Peyer's patch (tissue), 4 donors: Measurements from ENCODE around the gene CEMP1. TPM values are rescaled to one million over a fixed set of nuclear protein-coding genes. Genes with fewer than 3 reads are reported as not detected.

Source experiments
- DNase-seq, 3 donors: peaks; one replicate each; pipeline ENCODE4 v3.0.0-alpha.2; 2017 to 2019
- H3K27ac ChIP-seq, 4 donors: fragments of 200-600 bp; sonication (generic); one replicate each; pipeline ENCODE4 v1.5.1; 2016 to 2019
- H3K27me3 ChIP-seq, 2 donors: fragments of 200-600 bp; sonication (generic); one replicate each; pipeline ENCODE4 v1.5.1; 2019
- H3K36me3 ChIP-seq, 3 donors: fragments of 200-600 bp; sonication (generic); one replicate each; pipeline ENCODE4 v1.5.1; 2016 to 2019
- H3K4me1 ChIP-seq, 4 donors: fragments of 200-600 bp; sonication (generic); one replicate each; pipeline ENCODE4 v1.5.1; 2016 to 2019
- H3K4me3 ChIP-seq, 4 donors: fragments of 200-600 bp; sonication (generic); 1 replicate in 3 of 4; 2 replicates in 1 of 4; pipeline ENCODE4 v1.5.1; 2016 to 2019; ENCODE audit warnings: mild to moderate bottlenecking in 1 of 4
- H3K9me3 ChIP-seq, 4 donors: fragments of 200-600 bp; sonication (generic); one replicate each; pipeline ENCODE4 v1.5.1; 2016 to 2019; ENCODE audit warnings: mild to moderate bottlenecking in 1 of 4
- POLR2A ChIP-seq, 2 donors: fragments of 450-650 bp; IDR thresholded peaks; one replicate each; pipeline ENCODE4 v1.5.1; 2017; ENCODE audit warnings: antibody characterized with exemption in 2 of 2, mild to moderate bottlenecking in 2 of 2, moderate library complexity in 2 of 2
- total RNA-seq, 4 donors: library from RNA; depleted of rRNA; stranded (reverse); fragments of >200 nt; gene quantifications; one replicate each; pipeline ENCODE4 v1.1.0, GENCODE V29; 2016
- TF ChIP-seq, protein P1 (sequence below), 6 experiments: fragments of 450-650 bp in 4 of 6; fragments of 200-600 bp in 2 of 6; sonication (generic) in 1 of 6; IDR thresholded peaks; one replicate each; pipeline ENCODE4 v1.5.1; 2017 to 2019; ENCODE audit warnings: antibody characterized with exemption in 6 of 6, mild to moderate bottlenecking in 3 of 6, moderate library complexity in 1 of 6

The CEMP1 gene
- total RNA-seq, 4 donors from 2014 or later: 9.4 to 11.4 TPM; not detected in 2

GRCh38 chr16:2518823-2519710 is 12.1 kb downstream of the CEMP1 start:
- Histone ChIP-seq H3K27me3 (no peaks in the 10 kb centered on the region), H3K4me1 (peaks cover under 1 to 68% (median 42%) of the 10 kb centered on the region in 4 donors), H3K27ac (peak overlapping the region; percentile 85 to 96 (median 88)), H3K9me3 (no peaks in the 10 kb centered on the region), H3K4me3 (peak overlapping the region in 2 of 4 donors; percentile 68 to 91), H3K36me3 (peaks cover 0 to 23% (median 0%) of the 10 kb centered on the region in 3 donors)
- DNase-seq: no peak
- TF ChIP-seq, protein P1, sequence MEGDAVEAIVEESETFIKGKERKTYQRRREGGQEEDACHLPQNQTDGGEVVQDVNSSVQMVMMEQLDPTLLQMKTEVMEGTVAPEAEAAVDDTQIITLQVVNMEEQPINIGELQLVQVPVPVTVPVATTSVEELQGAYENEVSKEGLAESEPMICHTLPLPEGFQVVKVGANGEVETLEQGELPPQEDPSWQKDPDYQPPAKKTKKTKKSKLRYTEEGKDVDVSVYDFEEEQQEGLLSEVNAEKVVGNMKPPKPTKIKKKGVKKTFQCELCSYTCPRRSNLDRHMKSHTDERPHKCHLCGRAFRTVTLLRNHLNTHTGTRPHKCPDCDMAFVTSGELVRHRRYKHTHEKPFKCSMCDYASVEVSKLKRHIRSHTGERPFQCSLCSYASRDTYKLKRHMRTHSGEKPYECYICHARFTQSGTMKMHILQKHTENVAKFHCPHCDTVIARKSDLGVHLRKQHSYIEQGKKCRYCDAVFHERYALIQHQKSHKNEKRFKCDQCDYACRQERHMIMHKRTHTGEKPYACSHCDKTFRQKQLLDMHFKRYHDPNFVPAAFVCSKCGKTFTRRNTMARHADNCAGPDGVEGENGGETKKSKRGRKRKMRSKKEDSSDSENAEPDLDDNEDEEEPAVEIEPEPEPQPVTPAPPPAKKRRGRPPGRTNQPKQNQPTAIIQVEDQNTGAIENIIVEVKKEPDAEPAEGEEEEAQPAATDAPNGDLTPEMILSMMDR (IDR thresholded peaks at IDR 0.05): no peak
- TF ChIP-seq POLR2A (IDR thresholded peaks at IDR 0.05): no peak

GRCh38 chr16:2517954-2518605 is 13.1 kb downstream of the CEMP1 start:
- Histone ChIP-seq H3K27me3 (no peaks in the 10 kb centered on the region), H3K36me3 (peaks cover 0 to 17% (median 0%) of the 10 kb centered on the region in 3 donors), H3K27ac (peak overlapping the region in 3 of 4 donors; percentile 49 to 88 (median 85)), H3K4me3 (no peak overlapping the region), H3K4me1 (peaks cover 0 to 64% (median 44%) of the 10 kb centered on the region in 4 donors), H3K9me3 (no peaks in the 10 kb centered on the region)
- TF ChIP-seq, protein P1 (IDR thresholded peaks at IDR 0.05): no peak
- TF ChIP-seq POLR2A (IDR thresholded peaks at IDR 0.05): no peak
- DNase-seq: no peak

DNA sequence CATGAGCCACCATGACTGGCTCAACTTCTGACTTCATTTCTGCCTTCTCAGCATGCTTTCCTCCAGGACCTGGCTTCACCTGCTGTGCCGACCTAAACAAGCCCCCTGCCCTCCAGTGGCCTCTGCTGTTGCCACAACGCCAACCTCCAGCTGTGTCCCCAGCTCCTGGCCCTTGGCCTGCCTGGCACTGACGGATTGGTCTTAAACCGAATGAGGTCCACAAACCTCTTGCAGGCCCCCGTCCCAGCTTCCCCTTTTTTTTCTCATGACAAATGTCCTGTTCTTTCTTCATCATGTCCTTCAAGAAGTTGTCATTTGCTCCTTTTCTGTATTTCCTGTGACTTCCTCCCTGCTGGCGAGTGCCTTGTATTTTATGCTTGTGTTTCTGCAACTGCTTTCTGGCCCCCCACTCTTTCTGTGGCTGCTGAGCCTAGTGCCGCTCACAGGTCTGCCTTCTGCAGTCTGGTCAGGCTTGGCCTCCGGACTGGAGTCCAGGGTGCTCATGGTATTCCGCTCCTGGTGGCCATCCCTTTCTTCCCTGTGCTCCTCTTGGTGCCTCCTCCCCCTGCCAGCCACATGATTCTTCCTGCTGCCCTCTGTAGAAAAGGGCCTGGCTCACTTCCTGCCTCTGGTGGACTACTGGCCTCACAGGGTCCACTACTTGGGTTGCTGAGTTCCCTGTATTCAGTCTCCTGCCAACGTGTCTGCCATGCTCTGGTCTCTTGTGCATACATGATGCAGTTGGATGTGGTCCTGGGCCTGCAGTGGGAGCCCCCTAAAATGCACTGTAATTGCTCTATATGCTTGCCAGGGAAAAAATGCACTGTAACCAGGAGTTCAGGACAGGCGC is 14.6 kb downstream of the CEMP1 start:
- H3K9me3 ChIP-seq: no peaks in the 10 kb centered on the region
- H3K36me3 ChIP-seq: peaks cover 0 to 12% (median 0%) of the 10 kb centered on the region in 3 donors
- peak overlapping the region; percentile 88 to 100 (median 99) for H3K27ac ChIP-seq
- DNase-seq: no peak
- no peak for TF ChIP-seq POLR2A (IDR thresholded peaks at IDR 0.05)
- TF ChIP-seq, protein P1 (IDR thresholded peaks at IDR 0.05): no peak
- H3K4me3 ChIP-seq: peak overlapping the region in 3 of 4 donors; percentile 13 to 33 (median 15)
- peaks cover 0 to 77% (median 48%) of the 10 kb centered on the region in 4 donors for H3K4me1 ChIP-seq
- no peaks in the 10 kb centered on the region for H3K27me3 ChIP-seq

DNA sequence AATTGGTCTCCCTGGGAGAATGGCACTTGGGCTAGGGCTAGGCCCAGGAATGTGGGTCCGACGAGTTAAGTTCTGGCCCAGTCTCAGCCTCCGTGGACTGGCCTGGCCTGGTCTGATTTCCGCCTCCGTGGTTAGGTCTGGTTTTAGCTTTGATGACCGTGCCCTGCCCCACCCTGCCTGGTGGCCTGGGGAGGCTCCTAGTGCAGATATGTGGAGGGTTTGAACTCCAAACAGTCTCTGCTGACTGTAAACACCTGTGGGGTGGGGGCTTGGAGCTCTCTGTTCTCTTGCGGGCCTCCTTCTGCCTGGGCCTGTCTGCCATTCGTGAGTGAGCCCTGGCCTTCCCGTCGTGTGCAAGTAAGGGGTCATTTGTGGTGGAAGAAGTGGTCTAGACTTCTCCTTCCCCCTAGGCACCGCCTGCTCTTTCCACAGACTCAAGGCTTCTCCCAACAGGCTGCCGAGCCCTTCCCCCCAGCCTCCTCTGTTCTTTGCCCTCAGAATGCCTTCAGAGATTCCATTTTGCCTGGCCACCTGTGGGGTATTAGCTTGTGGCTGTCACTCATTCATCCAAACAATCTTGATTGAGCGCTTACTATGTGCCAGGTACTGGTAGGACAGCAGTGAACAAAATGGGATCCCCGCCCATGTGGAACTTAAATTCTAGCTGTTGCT is 15.9 kb downstream of the CEMP1 start:
- peaks cover 0 to 12% (median 0%) of the 10 kb centered on the region in 3 donors for H3K36me3 ChIP-seq
- TF ChIP-seq, protein P1 (IDR thresholded peaks at IDR 0.05): no peak
- TF ChIP-seq POLR2A (IDR thresholded peaks at IDR 0.05): no peak
- DNase-seq: no peak
- peak overlapping the region; percentile 96 to 100 (median 99) for H3K27ac ChIP-seq
- no peaks in the 10 kb centered on the region for H3K9me3 ChIP-seq
- H3K4me3 ChIP-seq: peak overlapping the region; percentile 77 to 100 (median 92)
- H3K27me3 ChIP-seq: no peaks in the 10 kb centered on the region
- H3K4me1 ChIP-seq: peaks cover 0 to 72% (median 42%) of the 10 kb centered on the region in 4 donors
